T-helper 22 cell (primary cell): ENCODE measurements around the gene SSNA1.

ENCODE experiments used
- DNase-seq: peaks from one replicate; pipeline ENCODE4 v3.0.0-alpha.2; 2020; ENCODE audit warnings: low read depth

SSNA1 gene

DNA sequence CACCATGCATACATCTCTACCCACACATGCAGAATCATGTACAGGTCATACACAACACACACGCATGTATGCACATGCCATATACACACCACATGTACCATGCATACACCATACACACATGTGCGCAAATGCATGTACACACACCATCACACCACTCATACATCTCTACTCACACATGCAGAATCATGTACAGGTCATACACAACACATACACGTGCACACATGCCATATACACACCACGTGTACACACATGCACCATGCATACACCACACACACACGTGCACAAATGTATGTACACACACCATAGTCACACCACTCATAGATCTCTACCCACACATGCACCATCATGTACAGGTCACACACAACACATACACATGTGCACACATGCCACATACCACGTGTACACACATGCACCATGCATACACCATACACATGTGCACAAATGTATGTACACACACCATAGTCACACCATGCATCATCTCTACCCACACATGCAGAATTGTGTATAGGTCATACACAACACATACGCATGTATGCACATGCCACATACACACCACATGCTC lies 35.6 kb upstream of the SSNA1 start:
- DNase-seq = no peak

DNA sequence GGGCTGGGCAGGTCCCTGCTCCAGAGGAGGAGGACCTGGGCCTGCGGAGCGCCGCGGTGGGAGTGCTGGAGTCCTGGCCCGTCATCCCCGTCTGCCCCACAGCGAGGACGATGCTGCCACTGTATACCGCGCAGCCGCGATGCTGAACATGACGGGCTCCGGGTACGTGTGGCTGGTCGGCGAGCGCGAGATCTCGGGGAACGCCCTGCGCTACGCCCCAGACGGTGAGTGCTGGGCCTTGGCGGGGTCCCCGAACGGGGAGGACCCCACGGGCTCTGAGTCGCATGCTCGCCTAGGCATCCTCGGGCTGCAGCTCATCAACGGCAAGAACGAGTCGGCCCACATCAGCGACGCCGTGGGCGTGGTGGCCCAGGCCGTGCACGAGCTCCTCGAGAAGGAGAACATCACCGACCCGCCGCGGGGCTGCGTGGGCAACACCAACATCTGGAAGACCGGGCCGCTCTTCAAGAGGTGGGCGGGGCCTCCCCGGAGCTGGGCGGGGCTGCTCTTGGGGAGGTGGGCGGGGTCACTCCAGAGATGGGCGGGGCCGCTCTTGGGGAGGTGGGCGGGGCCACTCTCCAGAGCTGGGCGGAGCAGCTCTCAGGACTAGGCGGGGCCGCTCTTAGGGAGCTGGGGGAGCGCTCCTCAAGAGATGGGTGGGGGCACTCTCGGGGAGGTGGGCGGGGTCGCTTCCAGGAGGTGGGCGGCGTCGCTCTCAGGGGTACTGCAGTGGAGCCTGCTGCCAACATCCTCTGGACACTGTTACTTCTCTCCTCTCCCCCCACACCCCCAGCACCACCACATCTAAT lies 31.7 kb upstream of the SSNA1 start:
- DNase-seq = peak; percentile 28

DNA sequence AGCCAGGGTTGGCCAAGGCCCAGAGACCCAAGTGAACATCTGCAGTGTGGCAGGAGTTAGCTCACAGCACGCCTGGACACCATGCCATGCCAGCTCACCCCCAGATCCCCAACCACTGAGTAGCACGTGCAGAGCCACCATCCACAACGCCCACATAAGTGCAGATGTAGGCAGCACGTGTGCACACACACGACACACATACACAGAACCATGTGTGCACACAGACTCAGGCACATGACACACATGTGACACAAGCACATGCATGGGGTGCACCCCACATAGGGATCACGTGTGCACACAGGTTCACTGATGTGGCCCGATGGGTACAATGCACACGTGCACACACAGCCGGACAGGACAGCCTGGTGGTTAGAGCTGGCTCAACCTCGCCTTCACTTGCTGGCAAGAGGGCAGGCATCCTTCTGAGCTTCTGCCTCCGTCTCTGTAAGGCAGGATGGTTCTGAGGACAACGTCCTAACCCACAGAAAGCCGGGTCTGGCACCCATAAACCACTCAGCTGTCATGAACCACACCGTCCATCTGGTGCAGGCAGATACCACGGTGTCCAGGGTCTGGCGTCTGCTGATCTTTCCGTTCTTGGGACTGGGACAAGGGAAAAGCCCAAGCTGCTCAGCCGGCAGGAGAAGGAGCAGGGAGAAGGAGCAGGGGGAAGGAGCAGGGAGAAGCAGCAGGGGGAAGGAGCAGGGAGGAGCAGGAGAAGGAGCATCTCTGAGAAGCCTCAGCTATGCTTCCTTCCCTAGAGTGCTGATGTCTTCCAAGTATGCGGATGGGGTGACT lies 30.7 kb upstream of the SSNA1 start:
- no peak for DNase-seq

DNA sequence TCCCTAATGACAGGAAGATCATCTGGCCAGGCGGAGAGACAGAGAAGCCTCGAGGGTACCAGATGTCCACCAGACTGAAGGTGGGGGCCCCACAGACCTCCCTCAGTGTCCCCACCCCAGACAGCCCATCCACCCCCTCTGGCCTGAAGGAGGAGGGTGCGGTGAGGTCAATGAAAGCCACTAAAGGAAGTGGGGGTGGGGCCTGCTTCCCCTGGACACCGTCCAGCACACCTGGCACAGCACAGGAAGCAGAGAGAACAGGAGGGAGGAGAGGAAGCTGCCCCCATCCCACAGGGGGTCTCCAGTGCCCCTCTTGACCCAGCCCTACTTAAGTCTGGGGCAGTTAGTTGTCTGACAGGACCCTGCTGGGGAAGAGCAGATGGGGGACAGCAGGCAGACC lies 29.9 kb upstream of the SSNA1 start:
- no peak for DNase-seq

DNA sequence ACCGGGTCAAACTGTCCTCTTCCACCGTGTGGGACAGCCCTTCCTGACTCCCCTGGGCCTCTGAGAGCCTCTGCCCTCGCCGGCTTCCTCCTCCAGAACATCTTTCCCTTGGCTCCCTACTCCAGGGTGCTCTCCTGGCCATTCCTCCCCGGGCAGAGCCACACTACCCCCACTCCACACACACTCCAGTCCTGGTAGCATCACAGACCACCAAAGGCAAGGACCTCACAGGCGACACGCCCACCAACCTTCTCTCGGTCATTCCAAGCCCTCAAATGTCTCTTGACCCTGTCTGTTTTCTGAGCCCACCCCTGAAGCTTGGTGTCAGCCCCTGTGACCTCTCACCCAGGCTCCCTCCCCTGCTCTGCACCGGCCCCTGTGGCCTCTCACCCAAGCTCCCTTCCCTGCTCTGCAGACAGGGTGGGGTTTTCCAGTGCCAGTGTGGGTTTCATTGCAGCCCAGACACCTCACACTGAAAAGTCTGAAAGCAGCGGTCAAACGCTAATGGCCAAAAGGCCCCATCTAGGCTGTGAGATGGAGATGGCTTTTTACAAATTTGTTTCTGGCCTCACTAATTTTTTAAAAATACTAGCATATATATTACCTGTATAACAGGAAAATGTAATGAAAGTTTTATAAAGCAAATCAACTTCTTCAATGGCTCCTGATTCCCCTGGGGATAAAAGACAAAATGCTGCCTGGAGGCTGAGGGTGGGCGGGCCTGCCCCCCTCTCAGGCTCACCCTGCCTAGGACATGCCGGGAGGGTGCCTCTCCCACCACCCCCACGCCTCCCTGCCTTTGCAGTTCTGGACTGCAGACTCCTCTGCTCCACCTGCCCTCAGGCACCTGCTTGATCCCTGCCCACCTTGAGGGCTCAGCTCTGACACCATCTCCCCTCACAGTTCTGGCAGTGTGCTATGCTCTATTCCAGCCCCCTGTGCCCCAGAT lies 29.1 kb upstream of the SSNA1 start:
- no peak for DNase-seq

DNA sequence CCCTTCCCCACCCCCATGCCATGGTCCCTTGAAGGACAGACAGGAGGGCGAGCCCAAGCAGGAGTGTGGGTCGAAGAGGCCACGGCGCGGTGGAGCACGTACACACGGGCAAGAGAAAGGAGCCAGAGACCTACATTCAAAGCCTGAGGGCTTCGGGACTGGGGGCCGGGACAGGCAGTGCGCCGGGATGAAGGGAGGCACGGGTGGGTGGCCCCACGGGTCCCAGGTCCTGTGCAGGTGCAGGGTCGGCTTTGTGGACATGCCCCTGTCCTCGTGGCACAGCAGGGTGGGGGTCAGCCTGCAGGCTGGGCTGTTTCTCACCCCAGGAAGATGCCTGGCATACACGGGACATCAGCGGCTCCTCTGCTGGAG lies 28.4 kb upstream of the SSNA1 start:
- no peak for DNase-seq

DNA sequence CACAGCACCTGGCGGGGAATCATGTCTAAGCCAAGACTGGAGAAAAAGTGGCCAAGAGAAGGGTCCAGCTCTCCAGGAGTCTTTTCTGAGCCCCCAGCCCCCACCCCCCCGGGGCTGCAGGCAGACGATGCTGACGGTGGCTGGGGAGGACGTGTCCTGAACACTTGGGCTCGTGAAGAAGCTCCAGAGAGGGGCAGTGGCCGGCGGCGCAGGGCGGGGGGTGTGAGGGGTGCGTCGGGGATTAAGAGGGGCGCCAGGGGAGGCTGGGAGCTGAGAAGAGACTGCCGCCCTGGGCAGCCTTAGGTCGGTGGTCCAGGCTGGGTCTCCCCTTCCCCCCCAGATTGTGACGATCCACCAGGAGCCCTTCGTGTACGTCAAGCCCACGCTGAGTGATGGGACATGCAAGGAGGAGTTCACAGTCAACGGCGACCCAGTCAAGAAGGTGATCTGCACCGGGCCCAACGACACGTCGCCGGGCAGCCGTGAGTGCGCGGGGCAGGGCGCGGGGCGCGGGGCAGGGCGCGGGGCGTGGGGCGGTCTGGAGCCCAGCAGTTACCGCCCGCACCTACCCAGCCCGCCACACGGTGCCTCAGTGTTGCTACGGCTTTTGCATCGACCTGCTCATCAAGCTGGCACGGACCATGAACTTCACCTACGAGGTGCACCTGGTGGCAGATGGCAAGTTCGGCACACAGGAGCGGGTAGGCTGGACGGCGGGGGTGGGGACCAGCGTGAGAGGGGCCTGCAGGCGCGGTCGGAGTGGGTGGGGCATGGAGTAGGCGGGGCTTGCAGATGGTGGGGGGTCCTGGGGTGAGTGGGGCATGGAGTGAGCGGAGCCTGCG lies 27.5 kb upstream of the SSNA1 start:
- DNase-seq = no peak

DNA sequence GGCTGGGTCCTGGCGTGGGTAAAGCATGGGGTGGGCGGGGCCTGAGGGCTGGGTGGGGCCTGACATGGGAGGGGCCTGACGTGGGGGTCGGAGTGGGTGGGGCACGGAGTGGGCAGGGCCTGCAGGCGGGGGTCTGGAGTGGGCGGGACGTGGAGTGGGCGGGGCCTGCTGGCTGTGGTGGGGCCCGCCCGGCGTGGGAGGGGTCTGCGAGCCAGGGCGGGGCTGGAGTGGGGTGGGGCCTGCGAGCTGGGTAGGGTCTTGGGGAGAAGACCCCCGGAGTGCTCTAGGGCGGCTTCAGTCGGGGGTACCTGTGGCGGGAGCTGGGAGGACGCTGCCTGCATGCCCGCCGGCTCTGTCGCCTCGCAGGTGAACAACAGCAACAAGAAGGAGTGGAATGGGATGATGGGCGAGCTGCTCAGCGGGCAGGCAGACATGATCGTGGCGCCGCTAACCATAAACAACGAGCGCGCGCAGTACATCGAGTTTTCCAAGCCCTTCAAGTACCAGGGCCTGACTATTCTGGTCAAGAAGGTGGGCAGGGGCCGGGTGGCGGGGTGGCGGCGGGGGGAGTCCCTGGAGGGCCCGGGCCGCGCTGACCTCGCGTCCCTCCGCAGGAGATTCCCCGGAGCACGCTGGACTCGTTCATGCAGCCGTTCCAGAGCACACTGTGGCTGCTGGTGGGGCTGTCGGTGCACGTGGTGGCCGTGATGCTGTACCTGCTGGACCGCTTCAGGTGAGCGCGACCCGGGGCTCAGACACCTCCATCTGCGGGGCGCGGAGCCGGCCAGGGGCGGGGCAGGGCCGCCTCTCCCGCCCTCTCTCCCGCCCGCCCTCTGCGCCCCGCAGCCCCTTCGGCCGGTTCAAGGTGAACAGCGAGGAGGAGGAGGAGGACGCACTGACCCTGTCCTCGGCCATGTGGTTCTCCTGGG lies 26.7 kb upstream of the SSNA1 start:
- no peak for DNase-seq

DNA sequence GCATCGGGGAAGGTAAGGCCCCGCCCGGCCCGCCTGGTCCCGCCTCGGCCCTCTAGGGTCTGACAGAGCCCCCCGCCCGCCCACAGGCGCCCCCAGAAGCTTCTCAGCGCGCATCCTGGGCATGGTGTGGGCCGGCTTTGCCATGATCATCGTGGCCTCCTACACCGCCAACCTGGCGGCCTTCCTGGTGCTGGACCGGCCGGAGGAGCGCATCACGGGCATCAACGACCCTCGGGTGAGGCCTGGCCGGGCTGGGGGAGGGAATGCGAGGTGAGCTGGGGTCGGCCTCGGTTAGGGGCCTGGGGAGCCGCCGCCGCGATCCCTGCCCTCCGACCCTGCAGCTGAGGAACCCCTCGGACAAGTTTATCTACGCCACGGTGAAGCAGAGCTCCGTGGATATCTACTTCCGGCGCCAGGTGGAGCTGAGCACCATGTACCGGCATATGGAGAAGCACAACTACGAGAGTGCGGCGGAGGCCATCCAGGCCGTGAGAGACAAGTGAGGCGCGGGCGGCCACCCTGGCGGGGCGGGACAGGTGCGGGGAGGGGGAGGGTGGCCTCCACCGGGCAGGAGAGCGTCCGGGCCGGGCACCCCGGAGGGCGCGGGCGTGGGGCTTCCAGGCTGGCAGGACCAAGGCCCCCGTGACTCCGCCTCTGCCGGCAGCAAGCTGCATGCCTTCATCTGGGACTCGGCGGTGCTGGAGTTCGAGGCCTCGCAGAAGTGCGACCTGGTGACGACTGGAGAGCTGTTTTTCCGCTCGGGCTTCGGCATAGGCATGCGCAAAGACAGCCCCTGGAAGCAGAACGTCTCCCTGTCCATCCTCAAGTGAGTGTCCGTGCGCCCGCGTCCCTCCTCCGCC lies 25.7 kb upstream of the SSNA1 start:
- no peak for DNase-seq

DNA sequence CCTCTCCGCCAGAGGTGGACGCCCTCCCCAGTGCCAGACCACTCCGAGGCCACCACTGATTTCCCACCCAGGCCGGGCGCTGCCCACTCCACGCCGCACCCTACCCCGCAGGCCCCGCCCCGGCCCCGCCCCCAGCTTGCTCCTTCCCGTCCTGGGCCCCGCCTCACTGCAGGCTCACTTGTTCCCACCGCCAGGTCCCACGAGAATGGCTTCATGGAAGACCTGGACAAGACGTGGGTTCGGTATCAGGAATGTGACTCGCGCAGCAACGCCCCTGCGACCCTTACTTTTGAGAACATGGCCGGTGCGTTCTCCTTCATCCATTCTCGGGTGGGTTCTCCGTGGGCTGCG lies 25.1 kb upstream of the SSNA1 start:
- DNase-seq = no peak

DNA sequence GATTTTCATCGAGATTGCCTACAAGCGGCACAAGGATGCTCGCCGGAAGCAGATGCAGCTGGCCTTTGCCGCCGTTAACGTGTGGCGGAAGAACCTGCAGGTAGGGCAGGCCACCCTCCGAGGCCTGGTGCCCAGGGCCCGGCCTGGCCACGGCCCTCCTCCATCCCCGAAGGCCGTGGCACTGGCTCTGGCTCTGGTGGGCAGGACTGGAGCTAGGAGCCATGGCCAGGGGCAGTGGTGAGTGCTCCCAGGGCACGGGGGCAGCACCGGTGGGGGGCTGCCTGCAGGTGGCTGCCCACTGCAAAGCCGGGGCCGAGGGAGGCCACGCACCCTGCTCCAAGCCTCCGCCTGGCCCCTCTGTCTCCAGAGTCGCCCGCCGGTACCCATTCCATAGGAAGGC lies 24.7 kb upstream of the SSNA1 start:
- no peak for DNase-seq

DNA sequence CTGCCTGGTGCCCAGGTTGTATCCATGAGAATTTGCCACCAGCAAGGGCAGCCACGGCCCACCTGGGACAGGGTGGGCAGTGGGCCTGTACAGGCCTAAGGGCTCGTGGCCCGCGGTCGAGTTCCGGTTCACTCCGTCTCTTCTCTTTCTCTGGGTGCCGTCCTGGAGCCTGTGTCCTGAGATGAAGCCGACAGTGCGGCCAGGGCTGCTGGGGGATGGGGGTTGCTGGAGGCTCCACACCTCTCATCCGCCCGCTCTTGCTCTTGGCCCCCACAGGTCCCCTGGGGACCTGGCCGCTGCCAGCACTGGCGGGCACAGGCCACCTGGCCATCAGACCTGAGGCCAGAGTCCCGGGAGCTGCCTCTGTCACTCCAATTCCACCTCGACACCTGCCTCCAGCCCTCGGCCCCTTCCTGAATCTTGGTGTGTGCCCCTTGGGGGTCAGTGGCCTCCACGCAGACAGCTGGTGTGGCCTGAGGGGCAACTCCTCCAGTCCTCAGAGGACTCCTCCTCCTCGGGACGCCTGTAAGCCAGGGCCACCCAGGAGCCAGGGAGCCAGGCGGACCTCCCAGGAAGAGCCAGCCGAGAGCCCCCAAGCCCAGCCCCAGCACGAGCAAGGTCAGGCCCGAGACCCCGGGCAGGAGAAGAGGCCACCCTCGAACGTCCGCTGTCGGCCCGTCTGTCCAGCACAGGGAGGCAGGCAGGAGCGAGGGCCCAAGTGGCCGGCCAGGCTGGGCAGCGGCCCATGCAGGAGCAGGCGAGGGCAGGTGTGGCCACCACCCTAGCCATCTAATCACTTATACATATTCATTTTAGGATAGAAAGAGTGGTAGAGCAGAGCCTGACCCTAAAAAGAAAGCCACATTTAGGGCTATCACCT lies 23.9 kb upstream of the SSNA1 start:
- no peak for DNase-seq

DNA sequence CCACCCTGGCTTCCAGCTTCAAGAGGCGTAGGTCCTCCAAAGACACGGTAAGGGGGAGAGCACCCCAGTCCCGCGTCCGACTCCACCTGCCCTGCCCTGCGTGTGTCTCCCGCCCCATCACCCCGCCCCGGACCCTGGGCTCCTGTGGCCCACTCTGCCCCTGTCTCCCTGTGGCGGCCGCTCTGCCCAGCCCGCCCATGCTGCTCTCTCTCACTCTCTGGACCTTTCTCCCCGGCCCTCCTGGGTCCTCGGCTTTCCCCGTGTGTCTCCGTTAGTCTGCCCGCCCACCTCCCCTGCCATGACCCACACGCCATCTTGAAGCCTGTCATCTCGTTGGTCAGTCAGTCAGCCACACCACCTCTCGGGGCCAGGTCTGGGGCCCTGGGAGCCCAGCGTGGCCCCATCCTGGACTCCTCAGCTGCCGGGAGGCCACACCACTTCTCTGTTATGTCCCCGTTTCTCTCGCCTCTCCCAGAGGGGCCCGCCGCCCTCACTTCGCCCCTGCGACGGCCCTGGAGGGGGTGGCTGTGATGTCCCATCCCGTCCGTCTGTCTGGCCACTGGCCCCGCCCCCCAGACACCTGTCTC lies 23.1 kb upstream of the SSNA1 start:
- DNase-seq = no peak

DNA sequence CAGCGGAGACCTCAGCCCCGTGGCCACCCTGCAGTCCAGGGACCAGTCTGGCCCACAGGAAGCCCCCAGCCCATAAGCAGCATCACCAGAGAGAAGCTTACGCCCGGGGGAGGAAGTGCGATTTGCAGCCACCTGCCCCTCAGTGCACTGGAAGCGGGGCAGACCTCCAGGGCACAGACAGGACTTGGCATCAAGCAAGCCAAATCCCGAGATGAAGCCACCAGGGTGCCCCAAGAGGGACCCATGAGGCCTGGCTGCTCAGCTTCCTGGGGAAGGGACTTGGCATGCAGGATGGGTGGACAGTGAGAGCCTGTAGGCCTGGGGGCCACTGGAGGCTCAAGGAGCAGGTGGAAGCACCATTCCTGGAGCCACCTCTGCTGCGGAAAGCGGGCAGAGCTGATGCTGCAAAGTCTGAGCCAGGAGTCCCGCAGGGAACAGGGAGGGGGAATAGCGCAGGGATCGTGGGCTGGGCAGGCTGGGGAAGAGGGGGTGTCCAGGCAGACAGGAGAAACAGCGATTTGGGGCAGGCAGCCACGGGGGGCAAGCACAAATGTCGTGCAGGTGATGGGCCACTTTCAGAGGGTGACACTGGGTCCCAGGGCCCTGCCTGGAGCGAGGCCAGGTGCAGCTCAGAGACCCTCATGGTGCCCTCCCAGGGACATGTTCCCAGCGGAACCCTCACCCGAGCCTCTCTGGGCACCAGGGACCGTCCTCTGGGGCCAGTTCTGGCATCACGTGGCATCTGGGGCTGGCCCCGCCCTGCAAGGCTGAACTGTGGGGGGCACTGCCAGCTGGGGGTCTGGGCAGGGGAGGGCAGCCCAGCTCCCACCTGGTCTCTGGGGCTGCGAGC lies 21.9 kb upstream of the SSNA1 start:
- DNase-seq = no peak

DNA sequence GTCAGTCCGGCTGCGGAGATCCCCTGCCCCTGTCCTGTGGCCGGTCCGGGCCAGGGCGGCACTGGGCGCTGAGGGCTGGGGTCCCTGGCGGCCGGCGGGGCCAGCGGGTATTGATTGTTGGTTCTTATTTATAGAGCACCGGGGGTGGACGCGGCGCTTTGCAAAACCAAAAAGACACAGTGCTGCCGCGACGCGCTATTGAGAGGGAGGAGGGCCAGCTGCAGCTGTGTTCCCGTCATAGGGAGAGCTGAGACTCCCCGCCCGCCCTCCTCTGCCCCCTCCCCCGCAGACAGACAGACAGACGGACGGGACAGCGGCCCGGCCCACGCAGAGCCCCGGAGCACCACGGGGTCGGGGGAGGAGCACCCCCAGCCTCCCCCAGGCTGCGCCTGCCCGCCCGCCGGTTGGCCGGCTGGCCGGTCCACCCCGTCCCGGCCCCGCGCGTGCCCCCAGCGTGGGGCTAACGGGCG lies 21.2 kb upstream of the SSNA1 start:
- no peak for DNase-seq

DNA sequence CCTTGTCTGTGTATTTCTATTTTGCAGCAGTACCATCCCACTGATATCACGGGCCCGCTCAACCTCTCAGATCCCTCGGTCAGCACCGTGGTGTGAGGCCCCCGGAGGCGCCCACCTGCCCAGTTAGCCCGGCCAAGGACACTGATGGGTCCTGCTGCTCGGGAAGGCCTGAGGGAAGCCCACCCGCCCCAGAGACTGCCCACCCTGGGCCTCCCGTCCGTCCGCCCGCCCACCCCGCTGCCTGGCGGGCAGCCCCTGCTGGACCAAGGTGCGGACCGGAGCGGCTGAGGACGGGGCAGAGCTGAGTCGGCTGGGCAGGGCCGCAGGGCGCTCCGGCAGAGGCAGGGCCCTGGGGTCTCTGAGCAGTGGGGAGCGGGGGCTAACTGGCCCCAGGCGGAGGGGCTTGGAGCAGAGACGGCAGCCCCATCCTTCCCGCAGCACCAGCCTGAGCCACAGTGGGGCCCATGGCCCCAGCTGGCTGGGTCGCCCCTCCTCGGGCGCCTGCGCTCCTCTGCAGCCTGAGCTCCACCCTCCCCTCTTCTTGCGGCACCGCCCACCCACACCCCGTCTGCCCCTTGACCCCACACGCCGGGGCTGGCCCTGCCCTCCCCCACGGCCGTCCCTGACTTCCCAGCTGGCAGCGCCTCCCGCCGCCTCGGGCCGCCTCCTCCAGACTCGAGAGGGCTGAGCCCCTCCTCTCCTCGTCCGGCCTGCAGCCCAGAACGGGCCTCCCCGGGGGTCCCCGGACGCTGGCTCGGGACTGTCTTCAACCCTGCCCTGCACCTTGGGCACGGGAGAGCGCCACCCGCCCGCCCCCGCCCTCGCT lies 20.5 kb upstream of the SSNA1 start:
- DNase-seq = no peak
